Ramos (cell line): ENCODE results near the gene PHACTR1.

Source experiments
- in situ Hi-C: fragments of 300-500 bp; cut with MboI; formaldehyde crosslinking; loops from one replicate; pipeline ENCODE4 v1.14.3; 2022; ENCODE audit warnings: low sequenced_read_pairs; ENCODE audit not compliant: unreplicated experiment

The PHACTR1 gene

DNA sequence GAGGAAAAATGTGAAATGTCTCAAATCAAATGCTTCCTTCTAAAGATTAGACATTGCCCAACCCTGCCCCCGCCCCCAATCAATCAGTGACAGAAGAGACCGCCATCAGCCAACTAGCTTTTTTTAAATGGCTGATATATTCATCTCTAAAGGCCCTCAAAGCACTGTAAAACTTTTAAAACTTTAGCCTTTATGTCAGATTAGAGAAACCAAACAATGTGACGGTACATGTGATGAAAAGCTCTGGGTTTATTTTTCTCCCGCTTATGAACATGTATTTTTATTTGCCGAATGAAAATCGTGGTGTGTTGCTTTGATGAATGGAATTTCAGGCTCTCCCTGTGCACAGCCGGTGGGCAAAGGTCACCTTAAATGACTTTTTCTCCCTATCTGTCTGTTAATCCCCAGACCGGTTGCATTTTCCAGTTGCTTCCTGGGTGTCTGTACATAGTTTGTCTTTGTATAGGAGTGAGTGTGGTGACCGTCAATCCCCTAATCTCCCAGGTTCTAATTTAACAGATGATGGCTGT, 573.3 kb downstream of the PHACTR1 start:
- in situ Hi-C loops = no loop called here

DNA sequence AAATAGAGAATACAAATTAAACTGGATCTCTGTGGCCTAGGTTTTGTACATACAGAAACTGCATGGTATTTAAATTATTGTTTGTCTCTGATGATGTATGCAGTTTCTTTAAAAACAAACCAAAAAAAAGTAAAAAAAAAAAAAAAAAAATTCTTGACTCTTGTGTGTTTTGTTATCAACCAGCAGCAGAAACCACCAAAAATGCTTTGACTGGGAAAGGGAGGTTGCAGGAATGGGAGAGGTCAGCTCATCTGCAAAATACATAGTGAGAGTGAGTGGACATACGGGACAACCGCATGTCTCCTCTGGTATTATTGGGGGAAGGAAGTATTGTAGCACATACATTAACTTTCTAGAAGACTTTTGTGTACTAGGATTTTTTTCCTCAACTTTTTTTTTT, 573.8 kb downstream of the PHACTR1 start:
- in situ Hi-C loops = no loop called here

DNA sequence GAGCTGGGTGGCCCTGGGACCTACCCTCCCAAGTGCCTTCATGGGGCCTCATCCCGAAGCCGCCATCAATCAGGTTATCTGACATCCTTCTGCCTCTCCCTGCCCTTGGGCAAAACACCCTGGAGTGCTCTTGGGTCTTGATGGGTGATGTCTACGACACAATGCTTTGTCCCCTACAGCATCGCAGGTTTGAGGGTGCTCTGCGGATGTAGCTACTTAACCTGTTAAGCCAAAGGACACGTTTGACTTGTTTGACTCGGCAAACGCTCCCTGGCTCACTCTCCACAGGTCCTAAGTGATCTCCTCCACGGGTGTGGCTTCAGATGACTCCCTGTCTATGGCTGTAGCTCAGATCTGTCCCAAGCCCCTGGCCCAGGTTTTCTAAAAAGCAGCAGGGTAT, 576.2 kb downstream of the PHACTR1 start:
- in situ Hi-C loops = no loop called here

DNA sequence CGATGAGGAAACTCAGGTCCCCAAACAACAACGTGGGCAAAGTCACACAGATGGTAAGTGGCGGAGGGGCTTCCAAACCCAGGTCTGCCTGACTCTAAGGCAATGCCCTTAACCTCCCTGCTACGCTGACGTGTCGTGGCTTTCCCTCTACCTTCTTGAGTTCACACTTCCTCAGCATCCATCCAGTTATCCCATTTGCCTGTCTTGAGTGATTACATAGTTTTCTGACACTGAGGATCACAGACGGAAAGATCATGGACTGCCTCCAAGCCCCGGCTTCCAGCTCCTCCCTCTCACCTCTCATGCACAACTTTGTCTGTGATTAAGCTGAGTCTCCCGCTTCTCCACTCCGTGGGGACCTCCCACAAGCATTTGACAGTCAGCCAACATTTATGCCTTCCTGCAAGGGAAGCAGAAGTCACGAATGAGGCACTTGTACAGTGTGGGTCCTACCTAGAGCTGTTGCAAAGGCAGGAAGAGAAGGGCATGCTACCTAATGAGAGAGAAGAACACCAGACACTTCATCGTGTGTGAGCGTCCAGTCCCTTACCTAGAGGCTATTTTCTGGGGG, 578.0 kb downstream of the PHACTR1 start:
- in situ Hi-C loops = no loop called here

DNA sequence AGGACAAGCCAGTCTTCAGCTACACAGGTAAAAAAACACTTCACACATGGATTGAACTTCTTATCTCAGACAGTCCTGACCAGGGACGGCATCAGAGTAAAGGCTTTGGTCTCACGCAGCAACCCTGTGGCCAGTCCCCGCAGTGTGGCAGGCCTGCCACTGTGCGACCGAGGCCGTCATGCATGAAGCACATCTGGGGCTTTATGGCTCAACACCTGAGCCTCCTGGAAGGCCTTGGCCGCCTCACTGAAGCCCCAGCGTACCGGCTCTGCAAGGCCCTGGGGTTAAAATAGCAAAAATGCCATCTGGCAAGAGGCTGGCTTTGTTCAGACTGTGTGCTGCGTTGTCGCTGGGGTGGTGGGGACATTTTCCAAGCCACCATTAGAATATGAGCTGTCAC, 579.0 kb downstream of the PHACTR1 start:
- in situ Hi-C loops = no loop called here

DNA sequence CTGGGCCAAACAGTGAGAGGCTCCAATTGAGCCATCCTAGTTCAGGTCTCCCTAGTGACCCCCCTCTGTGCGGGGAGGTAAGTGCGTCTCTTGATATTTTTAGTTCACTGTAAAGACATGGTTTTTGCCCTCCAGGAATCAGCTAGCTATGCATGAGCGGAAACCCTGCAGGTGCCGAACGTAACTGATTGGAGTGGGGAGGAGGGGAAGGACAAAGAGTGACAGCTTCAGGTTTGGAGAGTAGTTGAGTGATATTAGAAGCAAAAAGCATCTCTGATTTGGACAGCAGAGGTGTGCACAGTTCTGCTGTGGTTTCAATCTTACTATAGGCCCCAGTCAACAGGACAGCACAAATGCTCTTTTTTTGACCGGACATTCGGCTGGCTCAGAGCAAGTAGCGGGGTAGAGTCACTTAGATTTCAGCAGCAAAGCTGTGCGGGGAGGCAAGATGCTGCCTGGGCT, 580.0 kb downstream of the PHACTR1 start:
- in situ Hi-C loops = no loop called here

DNA sequence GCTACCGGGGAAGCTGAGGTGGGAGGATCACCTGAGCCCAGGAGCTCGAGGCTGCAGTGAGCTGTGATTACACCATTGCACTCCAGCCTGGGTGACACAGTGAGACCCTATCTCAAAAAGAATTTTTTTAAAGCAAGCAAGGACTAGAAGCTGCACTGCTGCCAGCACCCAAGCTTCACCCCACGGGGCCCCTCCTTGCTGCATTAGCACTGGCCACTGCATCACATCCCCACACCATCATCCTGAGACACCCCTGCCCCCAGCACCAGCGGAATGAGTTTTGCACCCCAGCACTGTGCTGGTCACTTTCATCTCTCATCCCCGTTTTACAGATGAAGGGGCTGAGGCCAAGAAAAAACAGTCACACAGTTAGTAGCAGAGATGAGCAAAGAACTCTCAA, 580.8 kb downstream of the PHACTR1 start:
- in situ Hi-C loops = no loop called here

DNA sequence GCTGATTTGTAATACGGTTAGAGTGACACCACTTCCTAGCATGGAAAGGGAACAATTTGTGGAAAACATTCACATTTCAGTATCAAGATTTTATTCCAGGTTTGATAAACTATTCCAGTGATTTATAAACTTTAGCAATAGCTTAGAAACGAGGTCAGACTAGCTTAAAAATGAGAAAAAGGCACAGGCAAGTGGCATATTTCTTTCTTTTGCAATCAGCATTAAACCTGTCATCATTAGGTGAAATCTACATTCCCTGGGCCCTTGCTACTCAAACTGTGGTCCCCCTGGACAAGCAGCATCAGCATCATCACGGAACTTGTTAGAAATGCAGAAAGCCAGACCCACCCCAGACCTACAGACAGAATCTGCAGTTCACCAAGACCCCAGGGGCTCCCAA, 581.9 kb downstream of the PHACTR1 start:
- in situ Hi-C loops = no loop called here

DNA sequence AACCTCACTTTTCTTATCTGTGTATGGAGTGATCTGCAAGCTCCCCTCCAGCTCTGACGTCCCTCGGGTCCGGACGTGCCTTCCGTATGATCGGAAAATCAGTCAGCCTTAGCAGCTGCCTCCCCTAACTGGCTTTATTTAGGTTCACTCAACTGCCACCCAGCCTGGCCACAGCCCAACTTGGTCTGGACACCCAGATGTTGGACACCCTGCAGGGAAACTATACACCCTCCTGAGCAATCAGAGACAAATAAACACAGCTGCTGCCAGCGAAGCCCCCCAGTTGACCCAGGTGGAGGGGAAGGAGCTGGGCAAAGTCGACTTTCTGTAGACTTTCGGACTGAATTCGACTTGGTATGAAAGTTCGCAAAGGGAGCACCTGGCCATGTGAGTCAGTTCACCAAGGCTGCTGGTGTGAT, 582.8 kb downstream of the PHACTR1 start:
- in situ Hi-C loops = no loop called here

DNA sequence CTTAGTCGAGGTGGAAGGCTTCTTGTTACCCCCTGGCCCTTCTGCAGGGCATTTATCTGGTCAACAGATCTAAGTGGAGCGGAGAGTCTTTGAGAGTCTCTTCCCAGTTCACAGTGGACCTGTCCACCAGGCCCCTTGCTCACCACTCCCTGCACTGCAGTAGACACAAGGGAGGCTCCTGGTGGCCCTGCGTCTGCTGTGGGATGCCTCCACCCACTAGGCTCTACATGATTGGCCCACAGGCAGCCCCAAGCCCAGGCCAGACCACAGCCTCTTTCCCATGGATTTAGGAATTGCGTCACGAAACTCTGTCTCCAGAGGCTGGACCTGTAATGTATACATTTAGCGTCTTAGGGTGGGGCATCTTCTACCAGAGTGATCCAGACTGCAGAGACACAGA, 583.4 kb downstream of the PHACTR1 start:
- in situ Hi-C loops = no loop called here

DNA sequence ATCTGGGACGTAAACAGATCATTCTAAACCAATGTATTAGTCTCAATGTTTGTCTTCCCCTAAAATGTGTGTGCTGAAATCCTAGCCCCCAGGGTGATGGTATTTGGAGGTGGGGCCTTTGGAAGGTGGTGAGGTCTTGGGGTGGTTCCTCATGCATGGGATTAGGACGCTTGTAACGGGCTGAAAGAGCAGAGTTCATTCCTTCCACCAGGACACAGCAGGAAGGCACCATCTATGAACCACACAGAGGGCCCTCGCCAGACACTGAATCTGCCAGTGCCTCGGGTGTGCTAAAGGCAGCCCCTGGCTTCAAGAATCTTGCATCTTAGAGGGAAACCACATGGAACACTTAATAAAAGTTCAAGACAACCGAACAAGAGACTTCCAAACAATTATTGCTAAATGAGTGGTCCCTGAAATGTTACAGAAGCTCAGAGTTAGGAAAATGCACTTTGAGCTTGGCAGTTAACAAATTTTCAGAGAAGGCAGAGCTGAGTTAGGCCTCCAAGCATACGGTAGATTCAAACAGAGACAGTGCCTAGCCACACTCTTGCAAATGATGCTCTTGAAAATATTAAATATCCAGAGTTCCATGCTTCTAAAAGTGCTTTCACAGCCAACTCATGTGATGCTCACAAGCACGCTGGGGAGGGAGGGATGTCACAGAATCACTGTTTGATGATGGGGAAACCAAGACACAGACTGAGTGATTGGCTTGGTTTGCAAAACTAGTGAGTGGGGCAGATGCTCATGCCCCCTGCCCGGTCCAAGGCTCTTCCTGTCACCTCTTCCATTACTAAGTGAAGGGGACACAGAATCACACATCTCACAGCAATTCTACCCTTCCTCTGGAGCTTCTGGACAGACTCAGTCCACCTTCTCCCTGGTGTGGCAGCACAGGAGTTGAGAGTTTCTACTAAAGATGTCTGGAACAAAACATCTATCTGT, 584.4 kb downstream of the PHACTR1 start:
- in situ Hi-C loops = no loop called here

DNA sequence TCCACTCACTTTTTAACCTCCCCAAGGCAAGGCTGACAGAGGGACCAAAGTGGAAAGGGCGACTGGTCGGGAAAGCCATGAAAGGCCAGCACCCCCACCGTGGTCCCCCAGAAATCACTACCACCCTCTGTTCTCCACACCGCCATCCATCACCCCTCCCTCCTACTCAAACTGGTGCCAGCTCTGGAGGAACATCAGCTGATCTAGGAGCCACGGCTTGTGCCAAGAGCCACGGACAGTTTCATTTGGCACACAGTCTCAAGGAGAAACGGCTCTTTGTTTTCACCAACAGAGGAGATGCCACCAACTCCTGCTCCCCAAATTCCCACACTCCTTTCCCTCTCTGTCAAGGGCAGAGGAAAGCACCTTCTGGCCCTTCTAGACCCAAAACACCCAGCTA, 585.7 kb downstream of the PHACTR1 start:
- in situ Hi-C loops = no loop called here

DNA sequence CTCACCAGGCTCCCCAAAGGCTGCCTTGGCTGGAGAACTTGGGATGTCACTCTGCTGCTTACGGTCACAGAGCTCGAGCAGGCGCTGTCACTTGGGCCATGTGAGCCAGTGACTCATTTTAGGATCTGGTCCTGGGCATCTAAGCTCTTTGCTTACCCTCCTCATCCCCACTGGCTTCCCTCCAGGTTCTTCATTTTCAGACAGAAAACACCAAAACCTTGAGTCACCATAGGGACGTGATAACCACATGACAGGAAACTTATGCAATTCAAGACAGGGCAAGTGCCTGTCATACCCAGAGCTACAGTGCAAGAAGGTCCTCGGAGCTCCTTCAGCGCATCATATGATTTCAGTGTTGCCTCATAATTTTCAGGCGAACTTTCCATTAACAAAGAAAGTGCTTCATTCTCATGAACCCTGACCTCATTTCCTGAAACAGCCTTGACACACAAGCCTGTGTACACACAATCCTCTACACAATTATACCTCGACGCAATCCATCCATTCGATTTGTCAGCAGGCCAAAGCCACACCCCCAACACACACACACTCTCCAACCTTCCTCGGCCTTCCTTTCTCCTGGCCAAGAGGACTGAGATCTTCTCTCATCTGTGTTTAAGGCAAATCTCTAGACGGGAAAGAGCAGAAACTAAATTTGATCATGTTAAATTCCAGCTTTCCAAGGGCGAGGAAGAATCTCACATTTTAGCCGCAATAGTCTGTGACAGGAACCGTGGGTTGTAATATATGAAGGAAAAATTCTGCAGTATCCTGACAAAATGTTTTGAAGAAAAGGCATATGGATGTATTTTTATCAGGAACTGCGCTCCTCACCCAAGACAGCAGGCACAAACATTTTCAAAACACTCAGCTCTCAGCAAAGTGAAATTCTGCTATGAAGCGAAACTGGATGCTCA, 586.4 kb downstream of the PHACTR1 start:
- in situ Hi-C loops = no loop called here

DNA sequence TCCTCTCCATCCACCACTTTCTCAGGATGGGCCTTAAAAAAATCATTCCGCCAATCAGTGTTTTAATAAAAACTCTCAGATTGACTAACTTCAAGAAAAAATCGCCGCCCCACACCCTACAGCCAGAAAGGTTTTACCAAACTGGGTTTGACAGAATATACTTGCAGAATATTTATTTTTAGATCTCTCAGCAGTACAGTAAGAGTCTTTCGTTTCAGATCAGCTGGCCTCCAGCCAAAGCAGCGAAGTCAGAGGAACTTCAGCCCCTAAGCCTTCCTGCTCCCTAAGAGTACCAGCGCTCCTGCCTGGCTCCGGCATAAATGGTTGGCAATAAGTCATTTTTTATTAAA, 587.1 kb downstream of the PHACTR1 start:
- in situ Hi-C loops = no loop called here

DNA sequence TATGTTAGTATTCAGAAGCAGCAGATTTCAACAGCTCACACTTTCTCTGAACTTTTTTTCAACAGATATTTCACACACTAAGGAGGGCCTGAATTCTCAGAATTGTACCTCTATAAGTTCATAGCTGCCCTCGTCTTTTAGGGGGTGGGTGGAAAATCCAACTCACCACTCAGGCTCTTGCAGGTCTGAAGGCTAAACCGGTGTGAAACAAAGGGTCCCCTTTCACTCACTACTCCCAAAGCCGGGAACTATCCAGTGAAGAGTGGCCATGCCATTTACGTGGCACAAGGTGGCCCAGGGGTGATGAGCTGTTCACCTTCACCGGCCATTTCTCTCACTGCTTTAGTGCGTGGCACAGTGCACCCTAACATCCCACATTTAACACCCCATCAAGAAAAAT, 587.5 kb downstream of the PHACTR1 start:
- in situ Hi-C loops = no loop called here

DNA sequence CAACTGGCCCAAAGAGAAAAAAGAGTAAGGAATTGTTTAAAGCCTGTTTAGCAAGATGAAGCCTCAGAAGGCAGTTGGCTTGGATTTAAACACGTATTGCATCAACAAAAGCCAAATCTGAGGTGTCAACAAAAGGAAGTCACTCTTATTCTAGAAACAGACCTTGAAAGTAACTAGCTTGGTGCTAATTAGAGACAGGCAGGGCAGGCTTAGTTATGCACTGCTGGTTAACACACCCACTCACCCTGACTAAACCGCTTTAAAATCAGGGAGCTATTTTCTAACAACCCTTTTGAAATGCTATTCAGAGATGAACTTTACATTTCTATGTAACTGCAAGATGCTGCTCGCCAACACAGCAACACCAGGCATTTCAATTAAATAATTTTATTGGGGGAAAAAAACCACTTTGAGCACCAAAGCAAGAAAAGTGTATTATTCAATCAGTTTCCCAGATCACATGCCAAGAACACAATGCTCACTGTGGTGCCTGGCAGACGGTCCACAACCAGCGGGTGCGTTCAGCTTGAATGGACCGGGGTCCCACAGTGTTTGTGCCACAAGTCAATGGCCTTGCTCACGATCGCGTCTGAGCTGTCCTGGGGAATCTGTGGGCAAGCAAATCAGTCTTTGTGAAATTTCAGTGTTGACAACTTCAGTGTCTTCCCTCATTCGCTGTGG, 588.2 kb downstream of the PHACTR1 start:
- in situ Hi-C loops = no loop called here

DNA sequence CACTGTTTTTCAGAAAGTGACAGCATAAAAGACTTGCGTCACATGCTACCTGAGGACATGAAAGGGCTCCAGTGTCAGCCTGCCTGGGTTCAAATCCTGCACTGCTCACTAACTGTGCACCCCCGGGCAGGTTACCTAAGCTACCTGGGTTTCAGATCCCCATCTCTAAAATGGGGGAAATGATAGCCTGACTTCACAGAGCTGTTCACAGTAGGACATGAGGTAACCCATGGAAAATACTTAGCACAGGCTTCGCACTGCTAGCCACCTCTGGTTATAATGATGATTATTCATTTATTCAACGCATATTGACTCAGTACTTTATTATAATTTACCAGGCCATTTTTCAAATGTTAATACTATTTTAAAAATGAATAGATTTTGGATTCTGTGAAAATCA, 588.7 kb downstream of the PHACTR1 start:
- in situ Hi-C loops = no loop called here

DNA sequence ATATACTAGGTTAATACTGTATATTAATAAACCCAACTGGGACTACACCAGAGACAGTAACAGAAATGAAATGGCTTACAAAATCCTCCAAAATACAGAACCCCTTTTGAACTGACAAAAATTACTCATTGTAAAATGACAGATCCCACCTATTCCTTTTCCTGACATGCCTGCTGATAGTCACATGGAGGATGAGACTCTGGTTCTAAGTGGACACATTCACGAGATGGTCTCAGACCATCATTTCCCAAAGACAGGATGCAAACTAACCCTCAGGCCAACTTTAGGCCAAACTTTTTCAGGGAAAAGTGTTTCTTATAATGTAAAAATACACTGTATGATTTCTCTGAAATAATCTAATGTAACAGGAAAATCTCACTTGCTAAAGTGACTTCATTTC, 589.2 kb downstream of the PHACTR1 start:
- in situ Hi-C loops = no loop called here

DNA sequence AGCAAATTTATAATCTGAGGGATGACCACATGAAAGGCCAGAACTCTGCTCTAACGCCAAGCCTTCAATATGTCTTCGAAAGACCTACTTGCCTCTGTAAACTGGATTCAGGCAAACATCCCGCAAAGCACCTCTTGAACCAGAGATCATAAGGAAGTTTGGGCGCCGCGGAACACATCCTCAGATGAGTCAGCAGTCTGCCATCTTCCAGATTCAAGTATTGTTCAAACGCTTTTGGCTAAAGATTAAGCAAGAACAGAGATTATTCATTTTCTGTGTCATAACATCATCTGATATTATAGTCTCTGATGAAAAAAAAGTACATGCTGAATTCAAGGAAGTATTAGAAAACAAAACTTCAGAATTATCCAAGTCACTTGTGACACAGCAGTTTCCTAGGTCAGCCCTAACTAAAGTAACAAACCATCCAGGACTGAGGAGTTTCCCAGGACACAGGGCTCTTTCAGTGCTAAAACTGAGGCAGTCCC, 591.0 kb downstream of the PHACTR1 start:
- in situ Hi-C loops = no loop called here

DNA sequence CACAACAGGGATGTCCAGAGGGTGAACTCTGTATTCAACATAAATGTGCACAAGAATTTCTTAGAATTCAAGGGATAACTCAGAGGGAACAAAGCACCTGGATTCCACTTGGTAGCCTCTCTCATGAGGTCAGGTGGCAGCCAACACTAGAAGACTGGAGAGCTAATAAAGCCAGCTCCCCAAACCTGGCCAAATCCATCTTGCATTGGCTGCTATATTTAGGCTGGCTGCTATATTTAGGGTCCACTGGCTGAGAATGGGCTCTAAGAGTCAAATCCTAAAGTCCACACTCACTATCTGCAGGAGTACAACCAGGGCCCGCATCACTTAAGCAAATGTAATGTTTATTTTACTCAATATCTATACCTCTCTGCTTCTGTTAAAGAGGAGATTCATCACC, 591.8 kb downstream of the PHACTR1 start:
- in situ Hi-C loops = no loop called here
